ENCODE measurements around the gene CGGBP1.
A peak's percentile ranks its signal among the peaks of the same experiment; 100 is the strongest.
"Not testable (repeated sequence)": the region's sequence is repeated elsewhere in the genome, so short reads cannot be mapped to it uniquely, and the experiment has no call there.

The CGGBP1 gene

GRCh38 chr3:88033808-88034207 is 25.0 kb downstream of the CGGBP1 start:
- FAIRE-seq: no peak

GRCh38 chr3:88033079-88033478 is 25.7 kb downstream of the CGGBP1 start:
- no peak for FAIRE-seq

GRCh38 chr3:88032245-88032644 is 26.6 kb downstream of the CGGBP1 start:
- FAIRE-seq: no peak

- no peak for FAIRE-seq
Observed at GRCh38 chr3:88031642-88032077, 27.1 kb downstream of the CGGBP1 start.

GRCh38 chr3:88030210-88030609 is 28.6 kb downstream of the CGGBP1 start:
- FAIRE-seq: peak; percentile 41

GRCh38 chr3:88028876-88029275 is 29.9 kb downstream of the CGGBP1 start:
- no peak for FAIRE-seq

- no peak for FAIRE-seq
Observed at GRCh38 chr3:88025001-88025552, 33.7 kb downstream of the CGGBP1 start.

GRCh38 chr3:88019024-88019423 is 39.8 kb downstream of the CGGBP1 start:
- FAIRE-seq: no peak

- FAIRE-seq: not testable (repeated sequence)
Observed at GRCh38 chr3:88015656-88016055, 43.1 kb downstream of the CGGBP1 start.

- FAIRE-seq: no peak
Observed at GRCh38 chr3:88013592-88013991, 45.2 kb downstream of the CGGBP1 start.

- no peak for FAIRE-seq
Observed at GRCh38 chr3:88010810-88011209, 48.0 kb downstream of the CGGBP1 start.

- FAIRE-seq: no peak
Observed at GRCh38 chr3:88009066-88009465, 49.7 kb downstream of the CGGBP1 start.

- peak; percentile 80 for FAIRE-seq
Observed at GRCh38 chr3:88005066-88005465, 53.7 kb downstream of the CGGBP1 start.

- FAIRE-seq: peak; percentile 72
Observed at GRCh38 chr3:88003115-88003755, 55.6 kb downstream of the CGGBP1 start.

- FAIRE-seq: no peak
Observed at GRCh38 chr3:88002448-88002847, 56.4 kb downstream of the CGGBP1 start.

All from endometrium (tissue), 2 donors.